Measurements from ENCODE around the gene DDX54. TPM values are rescaled to one million over a fixed set of nuclear protein-coding genes. Genes with fewer than 3 reads are reported as not detected.

DDX54 gene
- total RNA-seq, 1 experiment from 2014 or later, result 101 TPM

GRCh38 chr12:113113397-113113796, 71.9 kb downstream of the DDX54 start:
- in situ Hi-C loops (cut with HindIII; ENCODE audit: low pct_unique_long_range_greater_than_20kb, low sequenced_read_pairs), result no loop called here
- CTCF ChIA-PET, result no interaction called here
- POLR2A ChIA-PET, result no interaction called here

GRCh38 chr12:113112043-113112899, 73.0 kb downstream of the DDX54 start:
- intact Hi-C loops (cut with micrococcal nuclease; ENCODE audit: unreplicated experiment), result no loop called here
- POLR2A ChIA-PET, result no interaction called here
- H3K36me3 ChIP-seq (ENCODE audit: control insufficient read depth, insufficient read depth, low read length), result no peaks in the 10 kb centered on the region

More at GRCh38 chr12:113113397-113113796, 71.9 kb downstream of the DDX54 start:
- no peaks in the 10 kb centered on the region for H3K36me3 ChIP-seq (ENCODE audit: control insufficient read depth, insufficient read depth, low read length)
- no peaks in the 10 kb centered on the region for H3K27me3 ChIP-seq (ENCODE audit: control insufficient read depth, insufficient read depth, low read length)
- intact Hi-C loops (cut with micrococcal nuclease; ENCODE audit: unreplicated experiment), result no loop called here
- no TSS peak for BruUV-seq (replicated peaks)
- no peak overlapping the region for H3K4me3 ChIP-seq (ENCODE audit: low read depth in 2 of 2, low read length in 2 of 2)
- no peaks in the 10 kb centered on the region for H3K4me1 ChIP-seq (ENCODE audit: control insufficient read depth, insufficient read depth, low read length)
- no peak overlapping the region for H3K27ac ChIP-seq (ENCODE audit: low read length)
- no peak for ATAC-seq
- H3K9me3 ChIP-seq (ENCODE audit: control insufficient read depth, insufficient read depth, low read depth, low read length), result no peaks in the 10 kb centered on the region
- no peak for TF ChIP-seq TCF7L2 (IDR thresholded peaks at IDR 0.05; ENCODE audit: low read depth, low read length)
- TF ChIP-seq SIN3A (IDR thresholded peaks at IDR 0.05; ENCODE audit: borderline replicate concordance, insufficient read depth, low read depth, low read length), result no peak
- TF ChIP-seq, protein P1, sequence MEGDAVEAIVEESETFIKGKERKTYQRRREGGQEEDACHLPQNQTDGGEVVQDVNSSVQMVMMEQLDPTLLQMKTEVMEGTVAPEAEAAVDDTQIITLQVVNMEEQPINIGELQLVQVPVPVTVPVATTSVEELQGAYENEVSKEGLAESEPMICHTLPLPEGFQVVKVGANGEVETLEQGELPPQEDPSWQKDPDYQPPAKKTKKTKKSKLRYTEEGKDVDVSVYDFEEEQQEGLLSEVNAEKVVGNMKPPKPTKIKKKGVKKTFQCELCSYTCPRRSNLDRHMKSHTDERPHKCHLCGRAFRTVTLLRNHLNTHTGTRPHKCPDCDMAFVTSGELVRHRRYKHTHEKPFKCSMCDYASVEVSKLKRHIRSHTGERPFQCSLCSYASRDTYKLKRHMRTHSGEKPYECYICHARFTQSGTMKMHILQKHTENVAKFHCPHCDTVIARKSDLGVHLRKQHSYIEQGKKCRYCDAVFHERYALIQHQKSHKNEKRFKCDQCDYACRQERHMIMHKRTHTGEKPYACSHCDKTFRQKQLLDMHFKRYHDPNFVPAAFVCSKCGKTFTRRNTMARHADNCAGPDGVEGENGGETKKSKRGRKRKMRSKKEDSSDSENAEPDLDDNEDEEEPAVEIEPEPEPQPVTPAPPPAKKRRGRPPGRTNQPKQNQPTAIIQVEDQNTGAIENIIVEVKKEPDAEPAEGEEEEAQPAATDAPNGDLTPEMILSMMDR (IDR thresholded peaks at IDR 0.05), result no peak
- TF ChIP-seq REST (IDR thresholded peaks at IDR 0.05; ENCODE audit: insufficient read depth in 1 of 2, low read depth in 2 of 2, low read length in 1 of 2), result no peak
- TF ChIP-seq POLR2AphosphoS5 (IDR thresholded peaks at IDR 0.05; ENCODE audit: low read depth, low read length), result no peak
- DNase-seq (ENCODE audit: low read depth, low spot score), result no peak

More at GRCh38 chr12:113112043-113112899, 73.0 kb downstream of the DDX54 start:
- ATAC-seq (no peak), DNase-seq (ENCODE audit: low read depth, low spot score) (no peak)
- Histone ChIP-seq H3K9me3 (ENCODE audit: control insufficient read depth, insufficient read depth, low read depth, low read length) (no peaks in the 10 kb centered on the region), H3K27me3 (ENCODE audit: control insufficient read depth, insufficient read depth, low read length) (no peaks in the 10 kb centered on the region), H3K4me3 (ENCODE audit: low read depth in 2 of 2, low read length in 2 of 2) (no peak overlapping the region), H3K27ac (ENCODE audit: low read length) (no peak overlapping the region), H3K4me1 (ENCODE audit: control insufficient read depth, insufficient read depth, low read length) (no peaks in the 10 kb centered on the region)
- BruUV-seq (replicated peaks), result no TSS peak
- CTCF ChIA-PET, result no interaction called here
- in situ Hi-C loops (cut with HindIII; ENCODE audit: low pct_unique_long_range_greater_than_20kb, low sequenced_read_pairs), result no loop called here
- no peak for TF ChIP-seq POLR2AphosphoS5 (IDR thresholded peaks at IDR 0.05; ENCODE audit: low read depth, low read length)
- no peak for TF ChIP-seq REST (IDR thresholded peaks at IDR 0.05; ENCODE audit: insufficient read depth in 1 of 2, low read depth in 2 of 2, low read length in 1 of 2)
- no peak for TF ChIP-seq SIN3A (IDR thresholded peaks at IDR 0.05; ENCODE audit: borderline replicate concordance, insufficient read depth, low read depth, low read length)
- TF ChIP-seq, protein P1 (IDR thresholded peaks at IDR 0.05), result no peak
- no peak for TF ChIP-seq TCF7L2 (IDR thresholded peaks at IDR 0.05; ENCODE audit: low read depth, low read length)
